Measurements from ENCODE around the gene TRPC3. TPM values are rescaled to one million over a fixed set of nuclear protein-coding genes. Genes with fewer than 3 reads are reported as not detected.
"Not testable (repeated sequence)": the region's sequence is repeated elsewhere in the genome, so short reads cannot be mapped to it uniquely, and the experiment has no call there.

The TRPC3 gene
- total RNA-seq, 1 experiment from 2014 or later, result 0.25 TPM

- Histone ChIP-seq H3K4me2 (ENCODE audit: low read length) (peak overlapping the region; percentile 53), H2AFZ (ENCODE audit: low read depth, low read length, poor library complexity, severe bottlenecking) (peak overlapping the region; percentile 91), H3K4me1 (ENCODE audit: control insufficient read depth in 1 of 2, insufficient read depth in 2 of 2, low read length in 2 of 2) (peaks cover 20 to 25% of the 10 kb centered on the region in 2 experiments)
- CTCF ChIA-PET; H4K20me1 ChIP-seq (ENCODE audit: insufficient read depth); DNase-seq (ENCODE audit: low read depth, low spot score); H3K27me3 ChIP-seq (ENCODE audit: insufficient read depth, low read length); H3K9me2 ChIP-seq (ENCODE audit: insufficient read depth); BruUV-seq (replicated peaks); POLR2A ChIA-PET; H3K9me3 ChIP-seq (ENCODE audit: control insufficient read depth in 1 of 2, insufficient read depth in 1 of 2, low read depth in 1 of 2, low read length in 2 of 2); H3K79me2 ChIP-seq (ENCODE audit: insufficient read depth, low read length); H3K36me3 ChIP-seq (ENCODE audit: control insufficient read depth in 1 of 2, insufficient read depth in 2 of 2, low read length in 2 of 2); RAD21 ChIA-PET (ENCODE audit: low non-redundant PET in 1 of 2, low total read pairs in 2 of 2, uncharacterized antibody in 2 of 2, unreplicated experiment in 2 of 2); H3K9ac ChIP-seq (ENCODE audit: low read length); H3K27ac ChIP-seq (ENCODE audit: low read depth, low read length); H3K4me3 ChIP-seq (replicated peaks in 1 of 2; ENCODE audit: low read depth in 1 of 2, low read length in 2 of 2); intact Hi-C loops (cut with micrococcal nuclease): not testable (repeated sequence)
- ATAC-seq, result peak; percentile 59
- TF ChIP-seq EGR1 (IDR thresholded peaks at IDR 0.05; ENCODE audit: low read depth), result peak; percentile 24; the same call in 1 of the 2 replicates
Observed at GRCh38 chr4:121926490-121926889, 25.4 kb downstream of the TRPC3 start.

DNA sequence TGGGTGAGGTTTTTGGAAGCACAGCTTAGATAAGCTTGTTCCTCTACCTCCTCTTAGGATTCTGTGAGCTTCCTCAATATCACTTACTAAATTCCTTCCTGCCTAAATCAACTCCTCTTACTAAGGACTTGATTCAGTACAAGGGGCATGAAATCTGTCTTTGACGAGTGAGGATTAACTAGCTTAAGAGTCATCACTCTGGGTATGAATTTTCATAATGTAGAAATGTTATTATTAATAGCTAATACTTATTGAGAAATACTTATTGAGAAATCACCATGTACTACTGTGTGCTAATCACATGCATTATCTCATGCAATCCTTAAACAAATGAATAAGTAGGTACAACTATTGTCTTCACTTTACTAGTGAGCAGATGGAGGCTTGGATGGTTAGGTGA, 28.6 kb downstream of the TRPC3 start:
- H3K9me3 ChIP-seq (ENCODE audit: control insufficient read depth in 1 of 2, insufficient read depth in 1 of 2, low read depth in 1 of 2, low read length in 2 of 2), result no peaks in the 10 kb centered on the region
- no peaks in the 10 kb centered on the region for H4K20me1 ChIP-seq (ENCODE audit: insufficient read depth)
- ChIA-PET POLR2A (no interaction called here), CTCF (no interaction called here), RAD21 (ENCODE audit: low non-redundant PET in 1 of 2, low total read pairs in 2 of 2, uncharacterized antibody in 2 of 2, unreplicated experiment in 2 of 2) (no interaction called here)
- TF ChIP-seq FOSL1 (IDR thresholded peaks at IDR 0.05; ENCODE audit: low read depth) (no peak), JUND (IDR thresholded peaks at IDR 0.05) (no peak), ZBTB33 (IDR thresholded peaks at IDR 0.05; ENCODE audit: extremely low read depth, insufficient replicate concordance, low read length) (no peak), SIN3A (IDR thresholded peaks at IDR 0.05; ENCODE audit: low read depth) (no peak), CEBPB (IDR thresholded peaks at IDR 0.05; ENCODE audit: low read depth) (no peak), CBX3 (IDR thresholded peaks at IDR 0.05; ENCODE audit: low read depth) (no peak), EZH2 (IDR thresholded peaks at IDR 0.05) (no peak)
- peaks cover 20 to 24% of the 10 kb centered on the region in 2 experiments for H3K4me1 ChIP-seq (ENCODE audit: control insufficient read depth in 1 of 2, insufficient read depth in 2 of 2, low read length in 2 of 2)
- intact Hi-C loops (cut with micrococcal nuclease), result no loop called here
- no peaks in the 10 kb centered on the region for H3K79me2 ChIP-seq (ENCODE audit: insufficient read depth, low read length)
- no TSS peak for BruUV-seq (replicated peaks)
- no peak overlapping the region for H2AFZ ChIP-seq (ENCODE audit: low read depth, low read length, poor library complexity, severe bottlenecking)
- no peak overlapping the region for H3K27ac ChIP-seq (ENCODE audit: low read depth, low read length)
- no peaks in the 10 kb centered on the region for H3K36me3 ChIP-seq (ENCODE audit: control insufficient read depth in 1 of 2, insufficient read depth in 2 of 2, low read length in 2 of 2)
- no peak for DNase-seq (ENCODE audit: low read depth, low spot score)
- no peaks in the 10 kb centered on the region for H3K9me2 ChIP-seq (ENCODE audit: insufficient read depth)
- no peak overlapping the region for H3K4me2 ChIP-seq (ENCODE audit: low read length)
- H3K4me3 ChIP-seq (replicated peaks in 1 of 2; ENCODE audit: low read depth in 1 of 2, low read length in 2 of 2), result no peak overlapping the region
- H3K9ac ChIP-seq (ENCODE audit: low read length), result no peak overlapping the region
- no peak for ATAC-seq
- H3K27me3 ChIP-seq (ENCODE audit: insufficient read depth, low read length), result no peaks in the 10 kb centered on the region

Measured in HCT116 (cell line).